GM23248 (cell line): Measurements from ENCODE around the gene RGS13. TPM values are rescaled to one million over a fixed set of nuclear protein-coding genes. Genes with fewer than 3 reads are reported as not detected.

ENCODE experiments used
- DNase-seq: peaks from one replicate; pipeline ENCODE4 v3.0.0-alpha.2; 2015
- H2AFZ ChIP-seq: fragments of 200-600 bp; sonication (generic); 2 replicates; pipeline ENCODE4 v1.6.1; 2016; ENCODE audit warnings: antibody characterized with exemption
- H3F3A ChIP-seq: fragments of 200-600 bp; sonication (generic); 2 replicates; pipeline ENCODE4 v1.6.1; 2016; ENCODE audit warnings: mild to moderate bottlenecking, antibody characterized with exemption, mixed run types; ENCODE audit not compliant: insufficient read depth
- H3K27ac ChIP-seq: fragments of 200-600 bp; sonication (generic); 2 replicates; pipeline ENCODE4 v1.5.1; 2016; ENCODE audit warnings: mild to moderate bottlenecking
- H3K27me3 ChIP-seq: fragments of 200-600 bp; sonication (generic); replicated peaks from 2 replicates; pipeline ENCODE4 v1.6.1; 2016; ENCODE audit warnings: mild to moderate bottlenecking; ENCODE audit not compliant: insufficient read depth
- H3K36me3 ChIP-seq: fragments of 200-600 bp; sonication (generic); 2 replicates; pipeline ENCODE4 v1.6.1; 2016; ENCODE audit warnings: low read depth, mild to moderate bottlenecking
- H3K4me1 ChIP-seq: fragments of 200-600 bp; sonication (generic); 2 replicates; pipeline ENCODE4 v1.6.1; 2016; ENCODE audit warnings: mild to moderate bottlenecking; ENCODE audit not compliant: insufficient read depth
- H3K4me2 ChIP-seq: fragments of 200-600 bp; sonication (generic); one replicate; pipeline ENCODE4 v1.6.1; 2016; ENCODE audit warnings: mild to moderate bottlenecking; ENCODE audit not compliant: unreplicated experiment
- H3K4me3 ChIP-seq: fragments of 200-600 bp; sonication (generic); 2 replicates; pipeline ENCODE4 v1.5.1; 2016; ENCODE audit warnings: mild to moderate bottlenecking
- H3K79me2 ChIP-seq: fragments of 200-600 bp; sonication (generic); 2 replicates; pipeline ENCODE4 v1.6.1; 2016; ENCODE audit warnings: mild to moderate bottlenecking; ENCODE audit not compliant: insufficient read depth
- H3K9ac ChIP-seq: fragments of 200-600 bp; sonication (generic); 2 replicates; pipeline ENCODE4 v1.6.1; 2016; ENCODE audit warnings: mild to moderate bottlenecking
- H3K9me2 ChIP-seq: fragments of 200-600 bp; sonication (generic); 2 replicates; pipeline ENCODE4 v1.6.1; 2016; ENCODE audit warnings: mixed run types, mild to moderate bottlenecking, moderate library complexity; ENCODE audit not compliant: insufficient read depth
- H3K9me3 ChIP-seq: fragments of 200-600 bp; sonication (generic); one replicate; pipeline ENCODE4 v1.6.1; 2017; ENCODE audit warnings: low read depth
- H4K20me1 ChIP-seq: fragments of 200-600 bp; sonication (generic); 2 replicates; pipeline ENCODE4 v1.6.0; 2016; ENCODE audit not compliant: insufficient read depth
- EZH2 ChIP-seq: fragments of 200-600 bp; sonication (generic); IDR thresholded peaks from 2 replicates; pipeline ENCODE4 v1.6.1; 2018; ENCODE audit warnings: antibody characterized with exemption, mild to moderate bottlenecking; ENCODE audit not compliant: insufficient read depth, poor library complexity, severe bottlenecking
- EZH2phosphoT487 ChIP-seq: fragments of 200-600 bp; sonication (generic); IDR thresholded peaks from 2 replicates; pipeline ENCODE4 v1.6.1; 2018; ENCODE audit warnings: antibody characterized with exemption, moderate library complexity, mild to moderate bottlenecking, low read depth; ENCODE audit not compliant: insufficient read depth
- WGBS, 2 experiments: methylation state at CpG; one replicate each; pipeline ENCODE4 v1.1.6; 2015 to 2017; ENCODE audit warnings: low lambda C conversion rate in 2 of 2, low coverage in 1 of 2; ENCODE audit errors: missing lambda C conversion rate in 2 of 2; 5-methylcytosine and 5-hydroxymethylcytosine counted together
- in situ Hi-C: fragments of 300-500 bp; cut with MboI; formaldehyde crosslinking; loops from 2 replicates; pipeline ENCODE4 v1.15.0; 2020
- polyA plus RNA-seq: library from polyadenylated mRNA; unstranded; fragments of >200 nt; fragmentation: Nextera tagmentation; extraction: Ambion mirVana; gene quantifications from 2 replicates; pipeline ENCODE4 v1.2.1, GENCODE V29; 2016
- total RNA-seq: library from RNA; depleted of rRNA; stranded (reverse); fragments of >200 nt; shearing (Covaris generic); gene quantifications from 2 replicates; pipeline ENCODE4 v1.2.3, GENCODE V29; 2014

Gene RGS13
- total and polyA plus RNA-seq, 2 experiments from 2014 or later, result not detected

GRCh38 chr1:192689459-192689858 lies 53.5 kb downstream of the RGS13 start:
- H3K27me3 ChIP-seq, result no peaks in the 10 kb centered on the region
- TF ChIP-seq EZH2 (no peak), EZH2phosphoT487 (no peak)
- H2AFZ ChIP-seq, result no peak overlapping the region
- no peak overlapping the region for H3K27ac ChIP-seq
- H3K79me2 ChIP-seq, result no peaks in the 10 kb centered on the region
- no peaks in the 10 kb centered on the region for H4K20me1 ChIP-seq
- H3K4me1 ChIP-seq, result no peaks in the 10 kb centered on the region
- H3K4me3 ChIP-seq, result no peak overlapping the region
- no peaks in the 10 kb centered on the region for H3K36me3 ChIP-seq
- in situ Hi-C loops, result no loop called here
- no peaks in the 10 kb centered on the region for H3F3A ChIP-seq
- H3K9ac ChIP-seq, result no peak overlapping the region
- H3K4me2 ChIP-seq, result no peak overlapping the region
- no peaks in the 10 kb centered on the region for H3K9me3 ChIP-seq
- DNase-seq, result no peak
- H3K9me2 ChIP-seq, result peaks cover 3% of the 10 kb centered on the region; the same call in 1 of the 2 replicates

DNA sequence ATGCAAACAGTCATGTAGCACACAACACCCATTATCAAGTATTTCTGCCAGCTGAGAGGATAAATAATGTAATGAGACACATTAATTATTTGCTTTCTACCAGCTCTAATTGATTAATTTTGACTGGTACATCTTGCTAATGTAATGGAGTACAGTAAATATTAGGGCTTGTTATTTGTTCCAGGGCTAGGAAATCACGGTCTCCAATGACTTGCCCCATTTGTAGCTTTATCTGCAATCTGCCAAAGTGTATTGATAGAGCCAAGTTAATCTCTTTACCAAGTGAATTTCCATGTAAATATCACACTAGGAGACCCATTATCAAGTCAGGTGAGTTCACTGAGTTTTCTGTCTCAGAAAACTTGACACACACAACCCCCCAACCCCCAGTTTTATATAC lies 55.1 kb downstream of the RGS13 start:
- TF ChIP-seq EZH2phosphoT487, result no peak
- no peak for TF ChIP-seq EZH2
- no peak overlapping the region for H2AFZ ChIP-seq
- WGBS, 2 experiments, result 52 to 55% methylated on average over 1 of the region's 1 CpG
- no peak for DNase-seq
- H3F3A ChIP-seq, result no peaks in the 10 kb centered on the region
- no peak overlapping the region for H3K4me3 ChIP-seq
- no peak overlapping the region for H3K4me2 ChIP-seq
- in situ Hi-C loops, result no loop called here
- no peak overlapping the region for H3K9ac ChIP-seq
- H3K9me2 ChIP-seq, result peaks cover 3% of the 10 kb centered on the region; the same call in 1 of the 2 replicates
- H3K36me3 ChIP-seq, result no peaks in the 10 kb centered on the region
- H4K20me1 ChIP-seq, result no peaks in the 10 kb centered on the region
- H3K9me3 ChIP-seq, result no peaks in the 10 kb centered on the region
- no peaks in the 10 kb centered on the region for H3K79me2 ChIP-seq
- H3K4me1 ChIP-seq, result no peaks in the 10 kb centered on the region
- no peaks in the 10 kb centered on the region for H3K27me3 ChIP-seq
- H3K27ac ChIP-seq, result no peak overlapping the region

GRCh38 chr1:192696082-192696481 lies 60.1 kb downstream of the RGS13 start:
- TF ChIP-seq EZH2 (no peak), EZH2phosphoT487 (no peak)
- 73 to 74% methylated on average over 2 of the region's 2 CpGs for WGBS, 2 experiments
- no peak for DNase-seq

GRCh38 chr1:192697771-192698170 lies 61.8 kb downstream of the RGS13 start:
- H2AFZ ChIP-seq, result no peak overlapping the region
- H4K20me1 ChIP-seq, result no peaks in the 10 kb centered on the region
- in situ Hi-C loops, result no loop called here
- no peak for TF ChIP-seq EZH2
- TF ChIP-seq EZH2phosphoT487, result no peak
- no peaks in the 10 kb centered on the region for H3K36me3 ChIP-seq
- H3K9me3 ChIP-seq, result no peaks in the 10 kb centered on the region
- H3K9me2 ChIP-seq, result no peaks in the 10 kb centered on the region
- H3K4me1 ChIP-seq, result peaks cover 33% of the 10 kb centered on the region
- no peak overlapping the region for H3K4me2 ChIP-seq
- H3K79me2 ChIP-seq, result no peaks in the 10 kb centered on the region
- H3K27ac ChIP-seq, result no peak overlapping the region
- no peak for DNase-seq
- no peaks in the 10 kb centered on the region for H3K27me3 ChIP-seq
- peaks cover 22% of the 10 kb centered on the region for H3F3A ChIP-seq
- no peak overlapping the region for H3K4me3 ChIP-seq
- WGBS, 2 experiments, result 83 to 94% methylated on average over 2 of the region's 2 CpGs
- H3K9ac ChIP-seq, result no peak overlapping the region

More at GRCh38 chr1:192696082-192696481, 60.1 kb downstream of the RGS13 start:
- H3F3A ChIP-seq, result peaks cover 9% of the 10 kb centered on the region; the same call in 1 of the 2 replicates
- H3K4me3 ChIP-seq, result no peak overlapping the region
- H3K9ac ChIP-seq, result no peak overlapping the region
- H3K27ac ChIP-seq, result no peak overlapping the region
- no peak overlapping the region for H3K4me2 ChIP-seq
- no peaks in the 10 kb centered on the region for H3K36me3 ChIP-seq
- no peaks in the 10 kb centered on the region for H3K9me3 ChIP-seq
- no peaks in the 10 kb centered on the region for H3K79me2 ChIP-seq
- peaks cover 2% of the 10 kb centered on the region; the same call in 1 of the 2 replicates for H3K9me2 ChIP-seq
- peaks cover 16% of the 10 kb centered on the region for H3K4me1 ChIP-seq
- in situ Hi-C loops, result no loop called here
- no peak overlapping the region for H2AFZ ChIP-seq
- no peaks in the 10 kb centered on the region for H4K20me1 ChIP-seq
- H3K27me3 ChIP-seq, result no peaks in the 10 kb centered on the region

GRCh38 chr1:192698731-192699130 lies 62.8 kb downstream of the RGS13 start:
- WGBS, 2 experiments, result 96 to 98% methylated on average over 10 to 11 of the region's 11 CpGs
- no peak overlapping the region for H3K4me2 ChIP-seq
- H3K9me2 ChIP-seq, result no peaks in the 10 kb centered on the region
- peaks cover 36% of the 10 kb centered on the region for H3K4me1 ChIP-seq
- no peaks in the 10 kb centered on the region for H3K79me2 ChIP-seq
- TF ChIP-seq EZH2 (no peak), EZH2phosphoT487 (no peak)
- in situ Hi-C loops, result no loop called here
- no peaks in the 10 kb centered on the region for H3K36me3 ChIP-seq
- no peak overlapping the region for H3K4me3 ChIP-seq
- H3K9ac ChIP-seq, result no peak overlapping the region
- no peak for DNase-seq
- H3K27me3 ChIP-seq, result no peaks in the 10 kb centered on the region
- H3K27ac ChIP-seq, result no peak overlapping the region
- peaks cover 24% of the 10 kb centered on the region for H3F3A ChIP-seq
- no peaks in the 10 kb centered on the region for H3K9me3 ChIP-seq
- no peak overlapping the region for H2AFZ ChIP-seq
- no peaks in the 10 kb centered on the region for H4K20me1 ChIP-seq
